Thyroid gland (tissue), 4 donors: ENCODE data around the gene PCLAF.

Experiments
- POLR2A ChIP-seq, 2 donors: fragments of 450-650 bp; IDR thresholded peaks; one replicate each; pipeline ENCODE4 v1.6.1; 2017; ENCODE audit warnings: antibody characterized with exemption in 2 of 2, mild to moderate bottlenecking in 2 of 2, moderate library complexity in 1 of 2
- TF ChIP-seq, protein P1 (sequence below), 6 experiments: fragments of 200-600 bp in 3 of 6; fragments of 450-650 bp in 3 of 6; sonication (generic) in 3 of 6; IDR thresholded peaks; one replicate each; pipeline ENCODE4 v1.5.1; 2016 to 2019; ENCODE audit warnings: antibody characterized with exemption in 6 of 6, mild to moderate bottlenecking in 2 of 6, inconsistent platforms in 1 of 6, moderate library complexity in 1 of 6

DNA sequence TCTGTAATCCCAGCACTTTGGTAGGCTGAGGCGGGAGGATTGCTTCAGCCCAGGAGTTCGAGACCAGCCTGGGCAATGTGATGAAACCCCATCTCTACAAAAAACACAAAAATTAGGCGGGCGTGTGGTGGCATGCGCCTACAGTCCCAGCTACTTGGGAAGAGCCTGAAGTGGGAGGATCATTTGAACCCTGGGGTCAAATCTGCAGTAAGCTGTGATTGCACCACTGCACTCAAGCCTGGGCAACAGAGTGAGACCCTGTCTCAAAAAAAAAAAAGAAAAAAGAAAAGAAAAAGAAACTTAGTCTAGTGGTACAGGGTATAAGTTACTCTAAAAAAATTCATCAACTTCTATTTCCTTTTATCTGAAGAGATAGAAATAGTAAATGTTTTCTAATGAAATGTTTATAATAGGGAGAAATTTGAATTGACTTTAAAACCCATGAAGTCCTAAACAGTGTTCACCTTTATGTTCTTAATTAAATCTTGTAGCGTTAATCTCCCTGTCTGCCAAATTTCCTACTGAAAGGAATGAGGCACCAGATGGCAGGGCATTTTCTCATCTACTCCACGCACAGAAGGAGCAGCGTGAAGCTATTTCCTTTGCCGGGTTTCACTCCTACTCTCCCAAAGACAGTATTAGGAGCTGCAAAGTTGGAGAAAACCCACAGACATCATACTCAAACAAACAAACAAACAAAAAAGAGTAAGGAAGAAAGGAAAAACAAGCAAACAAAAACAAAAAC, 1.9 kb downstream of the PCLAF start:
- TF ChIP-seq, protein P1, sequence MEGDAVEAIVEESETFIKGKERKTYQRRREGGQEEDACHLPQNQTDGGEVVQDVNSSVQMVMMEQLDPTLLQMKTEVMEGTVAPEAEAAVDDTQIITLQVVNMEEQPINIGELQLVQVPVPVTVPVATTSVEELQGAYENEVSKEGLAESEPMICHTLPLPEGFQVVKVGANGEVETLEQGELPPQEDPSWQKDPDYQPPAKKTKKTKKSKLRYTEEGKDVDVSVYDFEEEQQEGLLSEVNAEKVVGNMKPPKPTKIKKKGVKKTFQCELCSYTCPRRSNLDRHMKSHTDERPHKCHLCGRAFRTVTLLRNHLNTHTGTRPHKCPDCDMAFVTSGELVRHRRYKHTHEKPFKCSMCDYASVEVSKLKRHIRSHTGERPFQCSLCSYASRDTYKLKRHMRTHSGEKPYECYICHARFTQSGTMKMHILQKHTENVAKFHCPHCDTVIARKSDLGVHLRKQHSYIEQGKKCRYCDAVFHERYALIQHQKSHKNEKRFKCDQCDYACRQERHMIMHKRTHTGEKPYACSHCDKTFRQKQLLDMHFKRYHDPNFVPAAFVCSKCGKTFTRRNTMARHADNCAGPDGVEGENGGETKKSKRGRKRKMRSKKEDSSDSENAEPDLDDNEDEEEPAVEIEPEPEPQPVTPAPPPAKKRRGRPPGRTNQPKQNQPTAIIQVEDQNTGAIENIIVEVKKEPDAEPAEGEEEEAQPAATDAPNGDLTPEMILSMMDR (IDR thresholded peaks at IDR 0.05): no peak
- TF ChIP-seq POLR2A (IDR thresholded peaks at IDR 0.05): no peak
